OCI-LY3 (cell line): ENCODE measurements around the gene RAI1.

Source experiments
- CTCF ChIP-seq: fragments of 200-600, 300-600 bp; sonication (generic); IDR thresholded peaks from 2 replicates; pipeline ENCODE4 v1.5.1; 2014; ENCODE audit warnings: antibody characterized with exemption, low read length, low read depth
- EZH2phosphoT487 ChIP-seq: fragments of 200-600 bp; shearing (Covaris generic); IDR thresholded peaks from 2 replicates; pipeline ENCODE4 v1.6.1; 2018; ENCODE audit warnings: antibody characterized with exemption, mixed run types, low read depth

DNA sequence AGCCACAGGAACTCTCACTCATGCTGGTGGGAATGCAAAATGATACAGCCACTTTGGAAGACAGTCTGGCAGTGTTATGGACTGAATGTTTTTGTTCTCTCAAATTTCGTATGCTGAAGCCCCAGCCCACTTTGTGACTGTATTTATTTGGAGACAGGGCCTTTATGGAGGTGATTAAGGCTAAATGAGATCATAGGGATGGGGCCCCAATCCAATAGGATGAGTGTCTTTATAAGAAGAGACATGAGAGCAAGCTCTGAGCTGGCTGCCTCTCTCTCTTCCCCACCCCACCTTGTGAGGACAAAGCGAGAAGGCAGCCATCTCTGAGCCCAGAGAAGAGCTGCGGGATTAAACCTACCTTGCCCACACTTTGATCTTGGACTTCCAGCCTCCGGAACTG, 21.9 kb upstream of the RAI1 start:
- TF ChIP-seq EZH2phosphoT487, result no peak
- no peak for TF ChIP-seq CTCF
